GM19468 (cell line): ENCODE measurements around the gene TREM1.
A peak's percentile ranks its signal among the peaks of the same experiment; 100 is the strongest.
"Not testable (repeated sequence)": the region's sequence is repeated elsewhere in the genome, so short reads cannot be mapped to it uniquely, and the experiment has no call there.

Experiments used
- ATAC-seq: cut with Tn5 transposase; IDR thresholded peaks from one replicate; pipeline ENCODE4 v1.9.1; 2021; ENCODE audit warnings: mild to moderate bottlenecking, moderate library complexity, moderate number of reproducible peaks; ENCODE audit not compliant: unreplicated experiment; ENCODE audit errors: extremely low read depth

TREM1 gene

GRCh38 chr6:41266541-41266940 is 19.9 kb downstream of the TREM1 start:
- no peak for ATAC-seq

DNA sequence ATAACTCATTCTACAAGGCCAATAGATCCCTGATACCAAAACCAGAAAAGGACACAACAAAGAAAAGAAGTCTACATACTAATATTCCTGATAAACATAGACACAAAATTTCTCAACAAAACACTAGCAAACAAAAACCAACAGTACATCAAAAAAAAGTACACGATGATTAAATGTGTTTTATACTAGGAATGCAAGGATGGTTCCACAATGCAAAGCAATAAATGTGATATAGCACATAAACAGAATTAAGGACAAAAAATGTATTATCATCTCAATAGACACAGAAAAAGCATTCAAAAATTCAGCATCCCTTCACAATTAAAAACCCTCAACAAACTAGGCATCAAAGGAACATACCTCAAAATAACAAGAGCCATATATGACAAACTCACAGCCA is 23.2 kb downstream of the TREM1 start:
- no peak for ATAC-seq

DNA sequence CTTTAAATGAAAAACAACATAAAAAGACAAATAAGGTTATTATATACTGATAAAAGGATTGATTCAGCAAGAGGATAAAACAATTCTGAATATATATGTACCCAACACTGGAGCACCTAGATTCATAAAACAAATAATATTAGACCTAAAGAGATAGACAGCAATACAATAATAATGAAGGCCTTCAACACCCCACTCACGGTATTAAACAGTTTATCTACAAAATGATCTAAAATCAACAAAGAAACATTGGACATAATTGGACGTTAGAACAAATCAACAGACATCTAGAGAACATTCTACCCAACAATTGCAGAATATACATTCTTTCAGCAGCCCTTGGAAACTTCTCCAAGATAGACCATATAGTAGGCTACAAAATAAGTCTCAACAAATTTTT is 24.1 kb downstream of the TREM1 start:
- no peak for ATAC-seq

- ATAC-seq: no peak
Measured at GRCh38 chr6:41258196-41258493, 28.3 kb downstream of the TREM1 start.

GRCh38 chr6:41257369-41258195 is 28.9 kb downstream of the TREM1 start:
- no peak for ATAC-seq

DNA sequence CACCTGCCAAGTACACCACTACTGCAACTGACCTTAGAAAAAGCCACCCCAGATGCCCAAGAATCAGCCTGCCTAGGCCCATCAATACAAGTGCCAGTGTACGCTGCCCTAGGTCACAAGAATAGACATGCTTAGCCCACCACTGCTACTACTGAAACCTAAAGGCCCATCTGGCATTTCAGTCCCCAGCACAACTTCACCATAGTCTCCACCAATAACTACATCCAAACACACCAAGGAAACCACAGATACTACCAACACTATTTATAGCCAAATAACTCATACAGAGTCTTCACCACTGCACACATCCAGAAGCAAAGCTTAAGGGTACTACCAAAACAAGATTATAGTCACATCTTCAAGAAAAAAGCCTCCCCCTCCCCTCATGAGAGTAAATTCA is 30.1 kb downstream of the TREM1 start:
- peak; percentile 32 for ATAC-seq

DNA sequence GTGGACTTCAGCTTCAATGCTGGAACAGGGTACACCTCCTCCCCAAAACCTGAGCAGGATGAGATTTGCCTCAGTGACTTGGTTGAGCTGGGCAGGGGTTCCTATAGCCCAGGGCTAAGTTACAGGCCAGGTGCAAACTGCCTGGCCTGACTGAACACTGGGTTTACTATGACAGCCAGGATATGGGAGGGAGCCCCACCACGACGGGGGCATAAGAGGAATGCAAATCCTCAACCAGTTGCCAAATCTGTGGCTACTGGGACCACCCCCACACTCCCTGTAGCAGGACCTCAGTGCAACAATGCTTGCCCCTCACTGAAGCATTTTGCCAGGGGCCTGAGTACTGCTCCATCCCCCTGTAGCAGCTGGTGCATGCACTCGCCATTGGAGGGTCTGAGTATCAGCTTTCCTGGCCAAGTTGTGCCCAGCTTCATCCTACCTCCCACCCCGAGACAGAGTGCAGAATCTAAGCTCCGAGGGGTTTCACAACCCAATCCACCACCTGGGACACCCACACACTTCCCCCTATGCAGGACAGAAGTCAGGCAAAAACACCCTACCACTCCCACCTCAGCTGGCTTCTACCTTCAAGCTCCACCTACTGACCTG is 30.7 kb downstream of the TREM1 start:
- ATAC-seq: no peak

DNA sequence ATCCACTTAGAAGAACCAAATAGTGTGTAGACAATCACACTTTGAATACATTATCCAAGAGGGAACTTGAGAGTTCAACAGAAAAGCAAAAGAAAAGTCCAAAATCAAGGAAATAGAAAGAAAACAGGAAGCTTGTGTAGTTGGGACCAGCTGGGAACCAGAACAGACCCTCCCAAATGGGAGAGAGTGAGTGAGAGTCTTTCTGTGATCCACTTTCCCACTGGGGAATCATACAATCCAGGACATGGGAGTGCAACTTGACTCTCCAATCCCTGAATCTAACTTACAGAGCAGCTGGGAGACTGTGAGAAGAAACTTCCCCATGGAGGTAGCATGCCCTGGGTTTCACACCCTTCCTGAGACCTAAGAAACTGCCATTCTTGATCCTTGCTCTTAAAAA is 31.4 kb downstream of the TREM1 start:
- no peak for ATAC-seq

GRCh38 chr6:41252401-41253169 is 33.9 kb downstream of the TREM1 start:
- ATAC-seq: no peak

GRCh38 chr6:41247882-41248705 is 38.4 kb downstream of the TREM1 start:
- ATAC-seq: no peak

DNA sequence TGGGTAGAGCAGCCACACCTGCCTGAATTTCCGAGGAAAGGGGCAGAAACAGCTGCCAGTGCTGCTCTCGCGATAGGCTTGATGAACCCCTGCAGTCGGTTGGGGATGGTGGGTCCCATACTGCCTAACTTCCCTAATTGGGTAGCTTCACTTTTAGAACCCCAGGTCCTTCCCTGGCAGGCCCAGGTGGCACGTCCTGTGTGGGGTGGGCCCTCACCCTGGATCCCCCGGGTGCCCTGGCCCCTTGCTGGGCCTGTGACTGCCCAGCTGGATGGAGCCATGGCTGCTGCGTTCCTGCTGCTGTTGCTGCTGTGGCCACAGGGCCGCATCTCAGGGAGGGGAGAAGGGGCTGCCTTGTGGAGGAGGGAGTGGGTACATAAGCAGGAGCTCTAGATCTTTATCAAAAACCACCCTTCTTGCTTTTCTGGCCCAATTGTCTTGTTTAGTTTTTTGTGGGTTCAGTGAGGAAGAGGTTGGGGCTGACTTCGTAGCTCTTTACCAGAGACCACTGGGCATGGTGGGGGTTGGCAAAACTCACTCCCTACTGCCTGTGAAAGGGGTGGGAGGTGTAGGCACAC is 39.1 kb downstream of the TREM1 start:
- ATAC-seq: no peak

DNA sequence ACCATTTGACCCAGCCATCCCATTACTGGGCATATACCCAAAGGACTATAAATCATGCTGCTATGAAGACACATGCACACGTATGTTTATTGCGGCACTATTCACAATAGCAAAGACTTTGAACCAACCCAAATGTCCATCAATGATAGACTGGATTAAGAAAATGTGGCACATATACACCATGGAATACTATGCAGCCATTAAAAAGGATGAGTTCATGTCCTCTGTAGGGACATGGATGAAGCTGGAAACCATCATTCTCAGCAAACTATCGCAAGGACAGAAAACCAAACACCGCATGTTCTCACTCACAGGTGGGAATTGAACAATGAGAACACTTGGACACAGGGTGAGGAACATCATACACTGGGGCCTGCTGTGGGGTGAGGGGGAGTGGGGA is 40.0 kb downstream of the TREM1 start:
- not testable (repeated sequence) for ATAC-seq

DNA sequence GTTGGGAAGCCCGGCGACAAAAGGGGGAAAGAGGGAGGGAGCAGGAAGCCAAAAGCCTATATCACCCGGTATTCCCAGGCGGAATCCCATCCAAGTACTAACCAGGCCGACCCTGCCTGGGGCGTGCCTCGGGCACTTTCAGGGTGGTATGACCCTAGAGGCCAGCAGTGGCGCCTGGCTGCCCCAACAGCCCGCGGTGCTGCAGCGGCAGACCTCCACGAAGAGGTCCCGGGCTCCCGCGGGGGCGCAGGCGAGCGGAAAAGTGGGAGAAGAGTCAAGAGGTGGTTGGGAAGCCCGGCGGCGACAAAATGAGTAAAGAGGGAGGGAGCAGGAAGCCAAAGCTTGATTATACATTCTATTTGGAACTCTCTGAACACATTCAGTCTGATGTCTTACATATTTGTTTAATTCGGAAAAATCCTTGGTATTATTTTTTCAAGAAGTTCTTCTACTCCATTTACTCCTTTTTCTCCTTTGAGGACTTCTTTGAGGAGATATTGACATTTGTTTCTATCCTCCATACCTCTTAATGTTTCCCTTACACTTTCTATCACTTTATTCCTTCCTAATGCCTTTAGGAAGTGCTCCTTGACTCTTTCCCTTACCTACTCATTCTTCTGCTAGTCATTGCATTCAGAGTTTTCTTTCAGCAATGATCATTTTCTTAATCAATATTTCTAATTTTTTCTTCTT is 46.9 kb downstream of the TREM1 start:
- no peak for ATAC-seq

GRCh38 chr6:41237128-41237527 is 49.4 kb downstream of the TREM1 start:
- ATAC-seq: no peak

DNA sequence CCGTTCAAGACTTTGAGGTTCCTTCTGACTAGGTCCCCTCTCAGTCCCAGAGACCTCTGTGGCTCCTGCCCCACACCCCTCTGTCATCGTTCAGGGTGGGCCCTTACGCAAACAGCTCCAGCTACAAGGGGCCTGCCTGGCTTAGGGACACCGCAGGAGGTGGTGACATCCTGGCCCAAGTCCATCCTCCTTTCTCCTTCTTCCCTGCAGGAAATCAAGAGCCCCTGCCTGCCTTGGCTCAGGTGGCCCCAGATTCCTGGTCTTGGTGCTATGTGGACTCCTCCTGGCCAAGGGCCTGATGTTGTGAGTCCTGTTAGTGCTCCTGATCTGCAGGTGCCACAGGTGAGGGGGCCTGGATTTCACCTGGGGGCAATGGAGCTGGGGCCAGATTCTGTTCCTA is 50.2 kb downstream of the TREM1 start:
- no peak for ATAC-seq

DNA sequence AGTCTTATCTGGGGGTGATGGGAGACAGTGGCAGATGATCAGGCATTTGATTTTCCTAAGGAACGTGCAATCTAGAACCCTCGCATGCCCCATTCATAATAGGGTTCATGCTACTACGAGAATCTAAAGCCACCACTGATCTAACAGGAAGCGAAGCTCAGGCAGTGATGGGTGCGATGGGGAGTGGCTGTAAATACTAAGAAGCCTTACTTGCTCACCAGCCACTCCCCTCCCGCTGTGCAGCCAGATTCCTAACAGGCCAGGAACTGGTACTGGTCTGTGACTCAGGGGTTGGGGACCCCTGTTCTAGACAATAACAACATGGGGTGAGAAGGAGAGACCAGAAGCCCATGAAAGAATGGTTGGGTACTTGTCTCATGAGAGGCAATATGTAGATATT is 53.8 kb downstream of the TREM1 start:
- ATAC-seq: no peak

GRCh38 chr6:41231246-41231645 is 55.2 kb downstream of the TREM1 start:
- ATAC-seq: no peak

GRCh38 chr6:41229721-41230120 is 56.8 kb downstream of the TREM1 start:
- no peak for ATAC-seq

GRCh38 chr6:41228616-41229015 is 57.9 kb downstream of the TREM1 start:
- ATAC-seq: no peak

GRCh38 chr6:41228096-41228495 is 58.4 kb downstream of the TREM1 start, which contains the start of gene TREML4:
TSS of gene TREML4 (plus strand) at chr6:41228349. CDS start at chr6:41228428, 79 bp downstream.
- ATAC-seq: no peak
